Measurements from ENCODE around the gene METTL16.

Gene METTL16

DNA sequence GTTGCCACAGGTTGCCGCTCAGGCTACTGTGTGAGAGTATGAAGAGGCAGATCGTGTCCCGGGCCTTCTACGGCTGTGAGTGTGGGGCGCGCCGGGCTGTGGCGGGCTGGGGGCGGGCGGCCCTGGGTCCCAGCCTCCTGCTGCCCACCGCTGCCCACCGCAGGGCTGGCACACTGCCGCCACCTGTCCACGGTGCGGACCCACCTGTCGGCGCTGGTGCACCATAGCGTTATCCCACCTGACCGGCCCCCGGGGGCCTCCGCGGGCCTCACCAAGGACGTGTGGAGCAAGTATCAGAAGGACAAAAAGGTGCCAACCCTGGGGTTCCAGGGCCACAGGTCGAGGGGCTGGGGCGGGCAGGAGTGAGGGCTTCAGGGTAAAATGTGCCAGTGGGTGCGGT lies 139.5 kb downstream of the METTL16 start:
- TF ChIP-seq, protein P1, sequence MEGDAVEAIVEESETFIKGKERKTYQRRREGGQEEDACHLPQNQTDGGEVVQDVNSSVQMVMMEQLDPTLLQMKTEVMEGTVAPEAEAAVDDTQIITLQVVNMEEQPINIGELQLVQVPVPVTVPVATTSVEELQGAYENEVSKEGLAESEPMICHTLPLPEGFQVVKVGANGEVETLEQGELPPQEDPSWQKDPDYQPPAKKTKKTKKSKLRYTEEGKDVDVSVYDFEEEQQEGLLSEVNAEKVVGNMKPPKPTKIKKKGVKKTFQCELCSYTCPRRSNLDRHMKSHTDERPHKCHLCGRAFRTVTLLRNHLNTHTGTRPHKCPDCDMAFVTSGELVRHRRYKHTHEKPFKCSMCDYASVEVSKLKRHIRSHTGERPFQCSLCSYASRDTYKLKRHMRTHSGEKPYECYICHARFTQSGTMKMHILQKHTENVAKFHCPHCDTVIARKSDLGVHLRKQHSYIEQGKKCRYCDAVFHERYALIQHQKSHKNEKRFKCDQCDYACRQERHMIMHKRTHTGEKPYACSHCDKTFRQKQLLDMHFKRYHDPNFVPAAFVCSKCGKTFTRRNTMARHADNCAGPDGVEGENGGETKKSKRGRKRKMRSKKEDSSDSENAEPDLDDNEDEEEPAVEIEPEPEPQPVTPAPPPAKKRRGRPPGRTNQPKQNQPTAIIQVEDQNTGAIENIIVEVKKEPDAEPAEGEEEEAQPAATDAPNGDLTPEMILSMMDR (conservative IDR thresholded peaks at IDR 0.05; ENCODE audit: control insufficient read depth, insufficient read depth, low read depth, low read length) = no peak
- DNase-seq (ENCODE audit: low read depth) = no peak
- no peak overlapping the region for H3K4me3 ChIP-seq (ENCODE audit: control insufficient read depth, low read depth, low read length)

DNA sequence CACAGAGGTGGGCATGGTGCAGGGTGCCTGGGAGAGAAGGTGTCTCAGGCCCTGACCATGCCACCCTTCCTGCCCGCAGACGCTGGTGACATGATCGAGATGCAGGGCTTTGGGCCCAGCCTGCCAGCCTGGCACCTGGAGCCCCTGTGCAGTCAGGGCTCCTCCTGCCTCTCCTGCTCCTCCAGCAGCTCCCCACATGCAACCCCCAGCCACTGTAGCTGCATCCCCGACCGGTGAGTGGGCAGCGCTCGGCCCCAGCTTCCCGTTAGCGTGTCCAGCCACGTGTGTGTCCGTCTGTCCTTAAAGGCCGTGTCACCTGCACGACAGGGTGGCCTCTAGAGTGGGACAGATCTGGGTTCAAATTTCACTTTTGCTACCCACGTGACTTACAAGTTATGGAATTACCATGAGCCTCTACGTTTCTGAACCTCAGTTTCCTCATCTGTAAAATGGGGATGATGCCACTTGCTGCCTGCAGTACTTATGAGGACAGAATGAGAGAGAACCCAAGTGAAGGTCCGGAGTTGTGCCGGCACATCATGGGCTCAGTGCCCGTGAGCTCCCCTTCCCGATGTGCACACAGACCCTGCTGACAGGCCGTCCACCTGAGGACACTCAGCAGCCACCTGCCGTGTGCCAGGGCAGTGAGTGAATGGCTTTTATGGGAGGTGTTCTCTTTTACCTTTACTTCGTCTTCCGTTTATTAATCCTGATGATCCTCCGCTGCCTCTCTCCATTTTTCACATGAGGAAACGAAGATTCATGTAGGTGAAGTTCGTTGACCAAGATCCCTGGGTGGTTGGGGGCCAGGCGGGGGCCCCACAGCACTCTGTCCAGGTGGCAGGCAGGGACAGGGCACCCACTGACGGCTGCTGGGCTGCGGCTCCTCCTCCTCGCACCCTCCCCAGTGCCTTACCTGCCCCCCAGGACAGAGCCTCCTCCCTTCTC lies 140.2 kb downstream of the METTL16 start:
- no peak for DNase-seq (ENCODE audit: low read depth)
- TF ChIP-seq, protein P1 (conservative IDR thresholded peaks at IDR 0.05; ENCODE audit: control insufficient read depth, insufficient read depth, low read depth, low read length) = no peak
- no peak overlapping the region for H3K4me3 ChIP-seq (ENCODE audit: control insufficient read depth, low read depth, low read length)

DNA sequence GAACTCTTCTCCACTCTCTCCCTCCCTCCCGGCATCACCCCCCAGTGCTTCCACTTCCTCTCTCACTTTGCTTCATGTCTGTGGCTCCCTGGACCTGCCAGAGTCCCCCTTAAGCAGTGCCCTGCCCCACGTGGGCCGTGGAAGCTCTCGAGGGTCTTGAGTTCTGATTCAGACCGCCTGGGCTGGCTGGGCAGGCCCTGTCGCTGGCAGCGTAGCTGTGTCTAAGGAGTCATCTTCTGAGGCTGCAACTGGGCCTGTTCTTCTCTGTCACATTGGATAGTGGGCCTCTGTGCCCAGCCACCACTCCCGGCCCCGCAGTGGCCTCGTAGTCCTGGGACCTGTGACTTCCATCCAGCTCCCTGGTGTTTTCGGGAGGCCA lies 141.5 kb downstream of the METTL16 start:
- DNase-seq (ENCODE audit: low read depth) = no peak
- TF ChIP-seq, protein P1 (conservative IDR thresholded peaks at IDR 0.05; ENCODE audit: control insufficient read depth, insufficient read depth, low read depth, low read length) = no peak
- H3K4me3 ChIP-seq (ENCODE audit: control insufficient read depth, low read depth, low read length) = no peak overlapping the region

DNA sequence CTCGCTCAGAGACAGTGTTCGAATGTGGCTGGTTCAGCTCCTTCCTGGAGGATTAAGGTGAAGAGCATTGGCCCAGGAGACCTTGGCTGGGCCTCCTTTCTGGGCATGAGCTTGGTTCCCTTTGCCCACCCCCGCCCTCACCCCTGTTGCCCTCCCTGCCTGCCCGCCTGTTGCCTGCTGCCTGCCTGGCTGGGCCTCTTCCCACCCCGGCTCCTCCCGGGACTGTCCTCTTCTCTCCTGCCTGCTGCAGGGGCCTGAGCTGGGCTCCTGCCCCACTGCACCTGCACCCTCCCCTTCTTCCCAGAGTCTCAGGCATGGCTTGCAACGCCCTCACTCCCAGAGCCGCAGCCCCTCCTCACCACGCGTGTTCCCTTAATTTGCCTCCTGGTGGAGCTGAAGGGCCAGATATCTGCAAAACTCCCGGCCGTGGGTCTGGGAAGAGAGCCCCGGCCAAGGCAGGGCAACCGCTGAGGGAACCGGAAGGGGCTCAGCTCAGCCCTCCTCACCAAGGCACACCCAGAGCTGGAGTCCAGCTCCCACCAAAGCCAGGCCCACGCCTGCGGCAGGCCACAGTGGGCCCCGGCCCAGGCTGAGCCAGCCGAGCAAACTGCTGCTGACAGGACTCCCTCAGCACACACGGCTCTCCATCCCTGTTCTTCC lies 142.0 kb downstream of the METTL16 start:
- no peak overlapping the region for H3K4me3 ChIP-seq (ENCODE audit: control insufficient read depth, low read depth, low read length)
- TF ChIP-seq, protein P1 (conservative IDR thresholded peaks at IDR 0.05; ENCODE audit: control insufficient read depth, insufficient read depth, low read depth, low read length) = no peak
- no peak for DNase-seq (ENCODE audit: low read depth)

DNA sequence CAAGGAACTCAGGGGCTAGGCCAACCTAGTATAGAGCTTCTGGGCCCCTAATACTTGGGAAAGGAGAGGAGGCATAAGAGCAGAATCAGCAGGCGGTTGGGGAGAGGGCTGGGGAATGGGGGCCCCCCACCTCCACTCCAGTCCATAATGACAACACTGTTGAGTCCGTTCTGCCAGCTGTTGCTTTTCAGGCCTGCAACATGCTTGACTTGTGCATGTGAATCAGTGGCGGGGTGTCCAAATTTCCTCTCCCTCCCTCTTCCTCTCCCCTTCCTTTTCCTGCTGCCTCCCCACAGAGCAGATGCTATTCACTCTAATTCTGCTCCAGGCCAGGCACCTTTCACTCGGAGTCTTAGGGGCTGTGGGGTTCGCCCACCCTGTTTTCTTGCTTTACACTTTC lies 142.6 kb downstream of the METTL16 start:
- no peak for DNase-seq (ENCODE audit: low read depth)
- H3K4me3 ChIP-seq (ENCODE audit: control insufficient read depth, low read depth, low read length) = no peak overlapping the region
- TF ChIP-seq, protein P1 (conservative IDR thresholded peaks at IDR 0.05; ENCODE audit: control insufficient read depth, insufficient read depth, low read depth, low read length) = no peak

DNA sequence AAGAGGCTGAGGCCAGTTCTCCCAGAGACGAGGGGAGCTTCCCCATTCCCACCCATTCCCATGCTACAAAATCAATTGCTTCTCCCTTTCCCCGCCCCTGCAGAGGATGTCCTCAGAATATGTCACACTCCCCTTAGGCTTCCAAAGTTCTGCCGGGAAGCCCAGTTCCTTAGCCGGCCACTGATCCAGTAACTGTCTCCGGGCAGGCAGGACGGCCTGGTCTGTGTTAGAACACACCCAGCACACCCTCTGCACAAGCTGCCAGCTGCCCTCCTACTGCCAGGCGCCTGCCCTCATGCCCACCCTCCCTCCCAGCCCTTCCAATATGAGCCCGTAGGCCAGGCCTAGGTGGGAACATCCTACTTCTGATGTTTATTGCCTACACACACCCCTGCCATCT lies 143.3 kb downstream of the METTL16 start:
- TF ChIP-seq, protein P1 (conservative IDR thresholded peaks at IDR 0.05; ENCODE audit: control insufficient read depth, insufficient read depth, low read depth, low read length) = no peak
- no peak overlapping the region for H3K4me3 ChIP-seq (ENCODE audit: control insufficient read depth, low read depth, low read length)
- no peak for DNase-seq (ENCODE audit: low read depth)
